Uterus (tissue), 2 donors: ENCODE data around the gene SLC2A13.

Experiments
- POLR2A ChIP-seq, 2 donors: fragments of 450-650 bp; IDR thresholded peaks; one replicate each; pipeline ENCODE4 v1.6.1; 2016; ENCODE audit warnings: antibody characterized with exemption in 2 of 2, mild to moderate bottlenecking in 1 of 2, moderate library complexity in 1 of 2
- TF ChIP-seq, protein P1 (sequence below), 4 experiments: fragments of 200-600 bp in 2 of 4; fragments of 450-650 bp in 2 of 4; sonication (generic) in 2 of 4; IDR thresholded peaks; one replicate each; pipeline ENCODE4 v1.5.1; 2016 to 2019; ENCODE audit warnings: antibody characterized with exemption in 4 of 4, mild to moderate bottlenecking in 2 of 4, moderate library complexity in 1 of 4

DNA sequence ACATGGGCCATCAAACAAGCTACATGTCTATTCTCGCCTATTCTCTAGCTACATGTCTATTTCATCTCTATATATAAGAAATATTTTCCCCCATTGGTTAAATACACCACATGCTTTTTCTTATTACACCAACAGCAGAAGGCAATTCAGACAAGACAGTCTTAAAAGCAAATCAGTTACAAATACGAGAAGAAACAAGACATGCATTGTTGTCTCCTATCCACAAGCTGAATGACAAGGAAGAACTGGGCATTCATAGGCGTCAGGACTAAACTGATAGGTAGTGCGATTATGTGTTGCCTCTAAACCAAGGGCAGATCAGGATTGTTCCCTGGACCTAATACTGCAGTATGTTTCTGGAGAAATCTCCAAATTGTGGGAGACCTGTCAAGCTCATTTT lies 19.4 kb downstream of the SLC2A13 start:
- TF ChIP-seq, protein P1, sequence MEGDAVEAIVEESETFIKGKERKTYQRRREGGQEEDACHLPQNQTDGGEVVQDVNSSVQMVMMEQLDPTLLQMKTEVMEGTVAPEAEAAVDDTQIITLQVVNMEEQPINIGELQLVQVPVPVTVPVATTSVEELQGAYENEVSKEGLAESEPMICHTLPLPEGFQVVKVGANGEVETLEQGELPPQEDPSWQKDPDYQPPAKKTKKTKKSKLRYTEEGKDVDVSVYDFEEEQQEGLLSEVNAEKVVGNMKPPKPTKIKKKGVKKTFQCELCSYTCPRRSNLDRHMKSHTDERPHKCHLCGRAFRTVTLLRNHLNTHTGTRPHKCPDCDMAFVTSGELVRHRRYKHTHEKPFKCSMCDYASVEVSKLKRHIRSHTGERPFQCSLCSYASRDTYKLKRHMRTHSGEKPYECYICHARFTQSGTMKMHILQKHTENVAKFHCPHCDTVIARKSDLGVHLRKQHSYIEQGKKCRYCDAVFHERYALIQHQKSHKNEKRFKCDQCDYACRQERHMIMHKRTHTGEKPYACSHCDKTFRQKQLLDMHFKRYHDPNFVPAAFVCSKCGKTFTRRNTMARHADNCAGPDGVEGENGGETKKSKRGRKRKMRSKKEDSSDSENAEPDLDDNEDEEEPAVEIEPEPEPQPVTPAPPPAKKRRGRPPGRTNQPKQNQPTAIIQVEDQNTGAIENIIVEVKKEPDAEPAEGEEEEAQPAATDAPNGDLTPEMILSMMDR (IDR thresholded peaks at IDR 0.05): no peak
- TF ChIP-seq POLR2A (IDR thresholded peaks at IDR 0.05): no peak
